SK-N-MC (cell line): ENCODE data around the gene CTSV.
"Not testable (repeated sequence)": the region's sequence is repeated elsewhere in the genome, so short reads cannot be mapped to it uniquely, and the experiment has no call there.

Source experiments
- EZH2 ChIP-seq: fragments of 200-600 bp; sonication (generic); IDR thresholded peaks from one replicate; pipeline ENCODE4 v1.6.1; 2017; ENCODE audit warnings: antibody characterized with exemption
- POLR2AphosphoS5 ChIP-seq: IDR thresholded peaks from 2 replicates; pipeline ENCODE4 v1.6.1; 2012; ENCODE audit warnings: mild to moderate bottlenecking, low read depth, low read length, borderline replicate concordance

DNA sequence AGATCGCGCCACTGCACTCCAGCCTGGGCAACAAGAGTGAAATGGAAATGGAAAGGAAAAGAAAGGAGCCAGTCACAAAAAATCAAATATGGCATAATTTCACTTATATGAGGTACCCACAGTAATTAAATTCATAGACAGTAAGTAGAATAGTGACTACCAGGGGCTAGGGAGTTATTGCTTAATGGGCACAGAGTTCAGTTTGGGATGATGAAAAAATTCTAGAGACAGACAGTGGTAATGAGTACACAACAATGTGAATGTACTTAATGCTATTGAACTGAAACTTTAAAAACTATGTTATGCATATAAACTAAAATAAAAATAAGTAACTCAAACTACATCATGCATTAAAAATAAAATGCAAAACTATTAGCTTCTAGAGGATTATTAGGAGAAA, 54.1 kb downstream of the CTSV start:
- TF ChIP-seq EZH2, POLR2AphosphoS5: not testable (repeated sequence)
